ENCODE measurements around the gene BYSL.

GRCh38 chr6:41934278-41935192 lies 13.2 kb downstream of the BYSL start:
- TF ChIP-seq CTBP1 (IDR thresholded peaks at IDR 0.05; ENCODE audit: borderline replicate concordance): no peak
- no peak for TF ChIP-seq ARNT (IDR thresholded peaks at IDR 0.05)
- no peak for TF ChIP-seq ZNF384 (IDR thresholded peaks at IDR 0.05)
- no peak for TF ChIP-seq FOXK2 (IDR thresholded peaks at IDR 0.05)
- no peak for TF ChIP-seq FOXM1 (IDR thresholded peaks at IDR 0.05; ENCODE audit: borderline replicate concordance)
- no peak for TF ChIP-seq SP1 (IDR thresholded peaks at IDR 0.05)
- no peak for TF ChIP-seq TARDBP (IDR thresholded peaks at IDR 0.05)
- no peak for TF ChIP-seq BHLHE40 (IDR thresholded peaks at IDR 0.05; ENCODE audit: borderline replicate concordance)
- TF ChIP-seq FOXA1 (IDR thresholded peaks at IDR 0.05): no peak
